Mucosa of rectum (tissue), 2 donors: Measurements from ENCODE around the gene PDZRN3.

Experiments
- H3K27ac ChIP-seq, 2 donors: one replicate each; pipeline ENCODE4 v1.7.0; 2013; ENCODE audit warnings: inconsistent platforms in 2 of 2, low read depth in 2 of 2, low read length in 2 of 2
- H3K27me3 ChIP-seq, 2 donors: one replicate each; pipeline ENCODE4 v1.7.0; 2013; ENCODE audit warnings: low read length in 2 of 2; ENCODE audit not compliant: control insufficient read depth in 2 of 2, insufficient read depth in 2 of 2
- H3K36me3 ChIP-seq, 2 donors: one replicate each; pipeline ENCODE4 v1.7.0; 2013; ENCODE audit warnings: low read length in 2 of 2; ENCODE audit not compliant: control insufficient read depth in 2 of 2, insufficient read depth in 2 of 2
- H3K4me1 ChIP-seq, 2 donors: one replicate each; pipeline ENCODE4 v1.7.0; 2013; ENCODE audit warnings: low read length in 2 of 2, mild to moderate bottlenecking in 1 of 2; ENCODE audit not compliant: control insufficient read depth in 2 of 2, insufficient read depth in 2 of 2
- H3K4me3 ChIP-seq, 2 donors: one replicate each; pipeline ENCODE4 v1.7.0; 2013; ENCODE audit warnings: low read length in 2 of 2
- H3K9ac ChIP-seq, 2 donors: one replicate each; pipeline ENCODE4 v1.7.0; 2013; ENCODE audit warnings: low read length in 2 of 2, low read depth in 1 of 2, mild to moderate bottlenecking in 1 of 2
- H3K9me3 ChIP-seq, 2 donors: one replicate each; pipeline ENCODE4 v1.7.0; 2013; ENCODE audit warnings: low read length in 2 of 2; ENCODE audit not compliant: control insufficient read depth in 2 of 2
- donor health status: healthy.
- donor health status: Normal muscosa, but diverticular disease.

Gene PDZRN3

DNA sequence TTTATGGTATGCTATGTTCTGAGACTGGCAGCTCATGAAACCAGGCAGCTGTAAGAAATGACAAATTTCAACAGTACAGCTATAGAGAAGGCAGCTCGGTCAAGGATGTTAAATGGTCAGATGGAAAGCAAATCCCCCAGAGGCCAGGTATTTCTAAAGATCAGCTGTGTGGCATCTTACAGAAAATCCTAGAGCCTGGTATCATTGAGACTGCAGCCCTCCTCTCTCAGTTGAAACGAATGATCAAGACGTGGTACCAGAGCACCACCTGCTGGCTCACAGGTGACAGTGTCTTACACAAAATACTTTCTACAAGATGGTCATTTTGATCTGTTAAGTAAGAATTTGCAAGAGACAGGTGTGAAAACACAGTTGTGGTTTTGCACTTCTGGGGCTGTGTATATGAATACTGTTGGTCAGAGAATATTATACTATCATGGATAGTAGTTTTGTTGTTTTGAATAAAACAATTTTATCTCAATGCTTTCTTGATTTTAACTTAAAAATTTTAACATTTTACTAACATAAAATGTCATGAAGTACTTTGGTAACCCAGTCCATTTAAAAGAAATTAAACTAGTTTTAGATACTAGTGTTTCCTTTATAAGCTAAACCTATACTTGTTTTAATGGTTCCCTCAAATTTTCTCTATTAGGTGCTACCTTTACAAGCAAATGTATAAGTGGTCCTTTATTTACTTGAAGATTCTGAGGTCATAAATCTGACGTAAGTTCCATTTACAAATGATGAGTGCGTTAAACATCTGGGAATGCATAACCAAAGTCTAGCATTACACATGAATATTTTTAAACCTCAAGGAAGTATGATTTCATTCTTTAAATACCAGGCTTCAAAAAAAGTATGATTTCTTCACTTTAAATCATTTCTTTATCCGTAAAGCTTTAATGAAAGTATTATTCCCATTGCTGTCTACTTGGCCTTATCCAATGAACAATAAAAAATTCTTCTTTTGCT is 121.8 kb downstream of the PDZRN3 start:
- Histone ChIP-seq H3K4me1 (peaks cover 0 to 9% of the 10 kb centered on the region in 2 donors), H3K4me3 (no peak overlapping the region), H3K36me3 (no peaks in the 10 kb centered on the region), H3K9me3 (no peaks in the 10 kb centered on the region), H3K27ac (no peak overlapping the region), H3K9ac (no peak overlapping the region), H3K27me3 (no peaks in the 10 kb centered on the region)

DNA sequence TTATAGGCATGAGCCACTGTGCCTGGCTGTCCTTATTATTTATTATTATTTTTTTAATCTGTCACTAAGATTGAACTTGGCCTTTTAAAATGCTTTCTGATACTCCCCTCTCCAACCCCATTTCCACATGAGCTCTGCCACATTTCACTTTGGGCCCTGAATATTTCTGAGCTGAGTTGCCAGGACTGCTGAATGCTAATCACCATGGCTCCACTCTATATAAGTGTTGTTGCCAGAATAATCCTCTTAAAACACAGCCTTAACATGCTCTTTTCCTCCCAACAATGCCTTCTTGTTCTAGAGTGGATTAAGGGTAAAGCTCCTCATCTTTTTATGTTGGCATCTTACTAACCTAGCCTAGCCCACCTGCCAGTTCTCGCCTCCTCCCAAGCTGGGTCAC is 124.4 kb downstream of the PDZRN3 start:
- Histone ChIP-seq H3K36me3 (no peaks in the 10 kb centered on the region), H3K27me3 (no peaks in the 10 kb centered on the region), H3K4me3 (no peak overlapping the region), H3K9me3 (no peaks in the 10 kb centered on the region), H3K9ac (no peak overlapping the region), H3K4me1 (peaks cover 0 to 9% of the 10 kb centered on the region in 2 donors), H3K27ac (no peak overlapping the region)

DNA sequence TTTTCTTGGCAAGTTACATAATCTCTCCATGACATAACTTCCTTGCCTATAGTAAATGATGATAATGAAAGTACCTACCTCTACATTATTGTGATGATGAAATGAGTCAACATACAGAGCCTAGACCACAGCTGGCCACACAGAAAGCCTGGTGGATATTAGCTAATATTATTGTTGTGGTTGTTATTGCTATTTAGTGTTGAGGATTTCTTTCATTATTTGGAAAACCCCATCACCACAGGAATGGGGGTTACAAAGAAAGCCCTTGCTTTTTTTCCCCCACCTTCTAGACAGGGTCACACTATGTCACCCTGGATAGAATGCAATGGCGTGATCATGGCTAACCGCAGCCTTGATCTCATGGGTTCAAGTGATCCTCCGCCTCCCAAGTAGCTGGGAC is 125.0 kb downstream of the PDZRN3 start:
- no peak overlapping the region for H3K27ac ChIP-seq
- H3K27me3 ChIP-seq: no peaks in the 10 kb centered on the region
- H3K9ac ChIP-seq: no peak overlapping the region
- H3K4me1 ChIP-seq: peaks cover 0 to 9% of the 10 kb centered on the region in 2 donors
- H3K9me3 ChIP-seq: no peaks in the 10 kb centered on the region
- no peak overlapping the region for H3K4me3 ChIP-seq
- no peaks in the 10 kb centered on the region for H3K36me3 ChIP-seq

DNA sequence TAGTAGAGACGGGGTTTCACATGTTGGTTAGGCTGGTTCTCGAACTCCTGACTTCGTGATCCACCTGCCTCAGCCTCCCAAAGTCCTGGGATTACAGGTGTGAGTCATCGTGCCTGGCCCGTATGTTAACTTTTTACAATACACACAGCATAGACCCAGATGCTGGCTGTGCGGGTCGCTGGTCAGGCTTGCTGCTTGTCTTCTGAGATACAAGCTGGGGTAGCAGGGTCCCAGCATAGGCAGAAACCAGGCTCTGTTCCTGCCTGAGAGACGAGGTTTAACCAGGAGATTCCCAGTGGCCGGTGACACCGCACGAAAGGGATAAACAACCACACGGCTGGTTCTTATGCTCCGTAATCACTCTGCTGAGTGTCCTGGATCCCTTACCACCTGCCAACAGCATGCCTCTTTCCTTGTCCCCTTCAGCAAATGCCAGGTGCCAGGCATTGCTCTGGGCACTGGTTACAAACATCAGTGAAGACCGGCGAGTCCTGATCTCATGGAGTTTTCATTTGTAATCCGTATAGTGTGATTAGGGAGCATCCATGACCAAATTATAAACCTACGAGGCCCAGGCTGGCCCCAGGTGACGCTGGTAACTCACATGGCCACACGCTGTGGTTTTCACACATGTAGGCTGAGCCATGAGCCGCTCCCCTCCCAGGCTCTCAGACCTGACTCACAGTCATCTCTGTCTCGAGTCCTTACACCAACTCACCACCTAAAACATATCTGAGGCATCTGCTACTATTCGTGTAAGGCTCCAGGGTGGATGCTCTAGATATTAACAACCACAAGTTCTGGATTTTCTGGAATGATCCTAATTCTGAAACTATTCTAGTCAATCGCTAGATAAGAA is 125.7 kb downstream of the PDZRN3 start:
- Histone ChIP-seq H3K4me3 (no peak overlapping the region), H3K9ac (no peak overlapping the region), H3K9me3 (no peaks in the 10 kb centered on the region), H3K36me3 (no peaks in the 10 kb centered on the region), H3K4me1 (peaks cover 0 to 4% of the 10 kb centered on the region in 2 donors), H3K27ac (no peak overlapping the region), H3K27me3 (no peaks in the 10 kb centered on the region)

DNA sequence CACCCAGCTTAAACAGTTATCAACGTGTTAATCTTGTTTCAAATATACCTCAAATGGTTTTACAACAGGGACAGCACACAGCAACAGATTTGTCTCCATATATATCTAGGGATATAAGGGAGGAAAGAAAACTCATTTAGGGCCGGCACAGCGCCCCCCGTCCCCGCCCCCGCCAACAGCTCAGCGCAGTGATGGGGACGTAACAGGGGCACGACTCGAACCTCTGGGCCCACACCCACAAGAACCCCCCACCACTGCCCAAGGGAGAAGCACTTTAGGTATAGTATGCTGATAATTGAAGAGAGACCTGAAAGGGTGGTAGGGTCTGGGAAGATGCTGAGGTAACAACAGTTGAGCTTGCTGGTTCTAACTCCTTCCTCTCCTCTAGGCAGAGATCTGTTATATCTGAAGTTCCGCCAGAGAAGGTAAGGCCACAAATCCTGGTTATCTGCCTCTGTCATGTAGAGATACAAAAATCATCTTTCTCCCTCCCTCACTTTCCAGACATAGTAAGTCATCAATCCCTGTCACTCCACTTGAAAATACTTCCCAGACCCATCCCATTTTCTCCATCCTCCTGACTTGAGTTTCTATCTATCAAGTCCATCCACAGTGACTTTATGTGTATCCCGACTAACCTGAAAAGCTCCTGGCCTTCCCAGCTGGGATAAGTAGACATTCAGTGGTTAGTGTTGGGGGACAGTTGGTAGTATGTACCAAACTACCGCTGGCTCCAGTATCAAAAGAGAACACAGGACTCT is 126.9 kb downstream of the PDZRN3 start:
- no peaks in the 10 kb centered on the region for H3K9me3 ChIP-seq
- H3K4me1 ChIP-seq: no peaks in the 10 kb centered on the region
- no peaks in the 10 kb centered on the region for H3K36me3 ChIP-seq
- no peak overlapping the region for H3K9ac ChIP-seq
- no peaks in the 10 kb centered on the region for H3K27me3 ChIP-seq
- no peak overlapping the region for H3K4me3 ChIP-seq
- H3K27ac ChIP-seq: no peak overlapping the region

DNA sequence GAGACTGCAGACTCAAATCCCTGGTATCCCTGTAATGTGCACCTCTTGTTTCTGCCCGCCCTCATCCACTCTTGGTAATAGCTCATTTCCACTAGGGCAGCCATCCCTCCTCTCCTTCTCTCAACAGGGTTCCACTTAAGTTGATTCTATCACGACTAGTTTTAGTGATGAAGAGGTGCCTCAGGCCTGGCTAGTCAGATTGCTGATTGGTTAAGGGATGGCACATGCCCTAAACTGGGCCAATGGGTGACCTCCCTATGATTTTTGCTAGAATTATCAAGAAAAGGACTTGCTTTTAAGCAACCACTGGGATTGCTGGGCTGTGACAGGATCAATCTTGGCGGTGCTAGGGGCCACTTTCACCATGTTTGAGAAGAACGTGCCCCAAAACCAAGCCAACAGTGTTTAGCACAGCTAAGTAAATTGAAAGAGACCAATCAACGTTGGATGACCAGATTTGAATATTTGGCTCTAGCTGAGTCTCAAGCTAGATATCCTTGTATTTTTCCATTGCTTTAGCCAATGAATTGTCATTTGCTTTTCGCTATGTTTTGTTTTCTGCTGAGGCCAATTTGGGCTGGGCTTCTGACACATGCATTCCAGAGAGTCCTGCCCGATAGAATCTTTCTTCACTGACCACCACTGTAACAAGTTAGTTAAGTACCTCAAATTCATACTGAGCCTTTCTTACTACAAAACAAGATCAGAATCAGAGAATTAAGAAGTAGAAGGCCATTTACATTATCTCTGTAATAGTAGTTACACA is 131.0 kb downstream of the PDZRN3 start:
- Histone ChIP-seq H3K27ac (no peak overlapping the region), H3K9ac (no peak overlapping the region), H3K36me3 (no peaks in the 10 kb centered on the region), H3K27me3 (no peaks in the 10 kb centered on the region), H3K4me1 (no peaks in the 10 kb centered on the region), H3K9me3 (no peaks in the 10 kb centered on the region), H3K4me3 (no peak overlapping the region)

DNA sequence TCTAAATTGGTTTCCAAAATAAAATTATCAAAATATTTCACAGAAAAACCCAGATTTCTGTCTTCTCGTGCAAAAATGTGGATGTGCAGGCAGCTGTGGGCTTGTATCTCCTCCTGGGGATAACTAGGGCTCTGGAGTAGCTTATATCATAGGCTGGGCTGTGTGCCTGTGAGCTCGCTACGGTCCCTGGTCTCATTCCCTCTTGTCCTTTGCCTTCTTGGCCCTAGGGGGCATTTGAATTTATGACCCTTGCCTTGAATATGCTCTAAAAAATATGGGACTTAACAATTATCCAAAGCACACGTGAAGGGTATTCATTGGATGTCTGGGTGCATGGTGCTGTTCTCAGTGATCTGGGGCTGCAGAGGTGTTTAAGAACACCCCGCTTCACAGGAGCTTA is 132.6 kb downstream of the PDZRN3 start:
- Histone ChIP-seq H3K4me3 (no peak overlapping the region), H3K9ac (no peak overlapping the region), H3K27me3 (no peaks in the 10 kb centered on the region), H3K4me1 (no peaks in the 10 kb centered on the region), H3K36me3 (no peaks in the 10 kb centered on the region), H3K27ac (no peak overlapping the region), H3K9me3 (no peaks in the 10 kb centered on the region)

DNA sequence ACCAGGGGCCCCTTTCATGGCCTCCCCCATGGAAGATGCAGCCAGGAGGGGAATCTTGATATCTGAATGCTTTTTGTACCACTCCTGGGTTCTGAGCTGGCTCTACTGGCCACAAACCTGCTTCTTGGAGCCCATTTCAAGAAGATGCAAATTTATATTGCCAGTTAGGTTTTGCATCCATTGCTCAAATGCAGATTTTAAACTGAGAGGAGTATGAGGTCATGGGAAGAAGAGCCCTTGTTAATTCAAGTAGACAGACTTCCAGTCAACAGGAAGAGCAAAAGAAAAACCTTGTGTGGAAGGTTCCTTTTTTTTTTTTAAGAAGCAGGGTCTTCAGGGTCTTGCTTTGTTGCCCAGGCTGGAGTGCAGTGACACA is 133.5 kb downstream of the PDZRN3 start:
- no peaks in the 10 kb centered on the region for H3K36me3 ChIP-seq
- no peak overlapping the region for H3K9ac ChIP-seq
- no peaks in the 10 kb centered on the region for H3K4me1 ChIP-seq
- H3K27me3 ChIP-seq: no peaks in the 10 kb centered on the region
- no peak overlapping the region for H3K27ac ChIP-seq
- H3K4me3 ChIP-seq: no peak overlapping the region
- no peaks in the 10 kb centered on the region for H3K9me3 ChIP-seq

DNA sequence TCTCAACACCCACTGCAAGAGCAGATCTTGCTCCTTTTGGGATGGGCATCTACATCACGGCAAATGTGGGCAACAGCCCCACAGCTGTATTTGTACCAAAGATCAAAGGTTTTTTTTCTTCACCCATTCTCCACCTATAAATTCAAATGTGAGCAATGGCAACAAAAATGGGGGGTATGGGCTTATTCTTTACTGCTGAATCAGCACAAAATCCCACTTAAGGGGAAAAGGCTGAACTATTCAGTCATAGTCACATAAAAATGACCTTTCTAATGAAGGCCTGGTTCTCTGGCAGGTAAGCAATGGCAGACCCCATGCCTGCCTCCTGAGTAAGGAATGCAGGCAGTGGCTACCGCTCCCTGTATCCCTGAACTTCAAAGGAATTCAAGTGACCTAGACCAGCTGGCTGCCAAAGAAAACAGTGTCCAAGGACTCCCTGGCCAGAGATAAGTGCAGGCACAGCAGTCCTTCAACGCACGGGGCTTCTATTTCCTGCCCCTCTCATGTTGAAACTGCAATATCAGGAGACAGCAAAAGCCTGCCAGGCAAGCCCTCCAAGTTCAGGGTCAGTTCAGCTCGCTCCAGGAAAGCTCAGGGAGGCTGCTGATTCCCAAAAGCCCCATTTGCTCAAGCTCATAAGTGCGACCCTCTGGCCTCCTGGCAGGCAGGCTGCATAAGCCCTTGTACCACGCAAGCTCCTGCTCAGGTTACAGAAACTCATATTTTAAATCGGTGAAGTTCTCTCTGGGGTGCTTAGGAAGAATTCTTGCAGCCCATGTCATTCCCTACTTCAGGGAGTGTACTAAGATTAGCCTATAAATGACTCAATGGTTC is 134.1 kb downstream of the PDZRN3 start:
- Histone ChIP-seq H3K27me3 (no peaks in the 10 kb centered on the region), H3K9ac (no peak overlapping the region), H3K9me3 (no peaks in the 10 kb centered on the region), H3K4me3 (no peak overlapping the region), H3K36me3 (no peaks in the 10 kb centered on the region), H3K4me1 (no peaks in the 10 kb centered on the region), H3K27ac (no peak overlapping the region)
